ENCODE measurements around the gene MVB12A. TPM values are rescaled to one million over a fixed set of nuclear protein-coding genes. Genes with fewer than 3 reads are reported as not detected.

MVB12A gene
- total and polyA plus RNA-seq, 10 of the 15 experiments (the other 5 are each of a cell fraction or from before 2014, with no cell fraction given), result 1.2 to 47.6 (median 26.3) TPM

DNA sequence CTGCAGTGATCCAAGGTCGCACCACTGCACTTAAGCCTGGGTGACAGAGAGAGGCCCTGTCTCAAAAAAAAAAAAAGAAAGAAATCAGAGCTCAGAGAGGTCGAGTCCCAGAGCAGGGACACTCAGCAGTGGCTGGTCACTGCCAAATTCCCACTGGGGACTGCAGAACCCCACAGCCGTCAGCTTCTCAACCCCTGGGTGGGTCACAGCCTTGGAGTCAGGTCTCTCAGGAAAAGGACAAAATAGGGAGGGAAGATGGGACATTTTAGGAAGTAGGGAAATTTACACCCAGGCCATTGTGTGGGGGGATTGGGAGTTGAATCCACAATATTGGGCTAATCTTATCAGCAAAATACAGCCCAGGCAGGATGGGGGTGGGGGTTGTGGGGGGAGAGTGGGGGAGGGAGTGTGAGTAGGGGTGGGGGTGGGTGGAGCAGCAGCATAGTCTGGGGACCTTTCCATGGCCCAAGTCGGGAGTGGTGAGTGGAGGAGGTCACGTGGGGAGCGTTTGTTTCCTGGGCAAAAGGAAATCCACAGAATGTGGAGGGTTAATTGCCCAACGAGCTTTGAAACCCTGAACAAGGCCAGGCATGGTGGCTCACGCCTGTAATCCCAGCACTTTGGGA lies 20.8 kb upstream of the MVB12A start:
- ATAC-seq (no peak), FAIRE-seq (no peak), DNase-seq (ENCODE audit: low read depth, low spot score) (no peak)
- no TSS peak for BruUV-seq (replicated peaks)
- no peak overlapping the region for H3K4me2 ChIP-seq (ENCODE audit: control insufficient read depth, insufficient read depth)
- H3K36me3 ChIP-seq (ENCODE audit: control insufficient read depth in 2 of 2, insufficient read depth in 2 of 2, low read length in 1 of 2), result peaks cover 14 to 27% of the 10 kb centered on the region in 2 experiments
- H3K79me2 ChIP-seq (ENCODE audit: control insufficient read depth, insufficient read depth, low read length), result peaks cover 19% of the 10 kb centered on the region
- intact Hi-C loops (cut with micrococcal nuclease; ENCODE audit: unreplicated experiment) (no loop called here), in situ Hi-C loops (cut with MboI) (loop anchor here (5.0 kb wide), 1 partner anchor 68 kb away; no protein-coding TSS in a partner anchor)
- no peak overlapping the region for H3K4me3 ChIP-seq
- H3K27ac ChIP-seq (ENCODE audit: control insufficient read depth, insufficient read depth), result no peak overlapping the region
- no peak for TF ChIP-seq BMI1 (IDR thresholded peaks at IDR 0.05; ENCODE audit: borderline replicate concordance)
- no peak for TF ChIP-seq RUNX3 (IDR thresholded peaks at IDR 0.05; ENCODE audit: low read length)
- no peak for TF ChIP-seq KAT2A (conservative IDR thresholded peaks at IDR 0.05; ENCODE audit: control insufficient read depth, low read depth, low read length)
- TF ChIP-seq NFYB (IDR thresholded peaks at IDR 0.05; ENCODE audit: insufficient read depth, low read depth, low read length), result no peak
- TF ChIP-seq ZNF622 (IDR thresholded peaks at IDR 0.05), result no peak
- no peak for TF ChIP-seq PAX5 (IDR thresholded peaks at IDR 0.05; ENCODE audit: borderline replicate concordance, low read depth, low read length)
- TF ChIP-seq, protein P1, sequence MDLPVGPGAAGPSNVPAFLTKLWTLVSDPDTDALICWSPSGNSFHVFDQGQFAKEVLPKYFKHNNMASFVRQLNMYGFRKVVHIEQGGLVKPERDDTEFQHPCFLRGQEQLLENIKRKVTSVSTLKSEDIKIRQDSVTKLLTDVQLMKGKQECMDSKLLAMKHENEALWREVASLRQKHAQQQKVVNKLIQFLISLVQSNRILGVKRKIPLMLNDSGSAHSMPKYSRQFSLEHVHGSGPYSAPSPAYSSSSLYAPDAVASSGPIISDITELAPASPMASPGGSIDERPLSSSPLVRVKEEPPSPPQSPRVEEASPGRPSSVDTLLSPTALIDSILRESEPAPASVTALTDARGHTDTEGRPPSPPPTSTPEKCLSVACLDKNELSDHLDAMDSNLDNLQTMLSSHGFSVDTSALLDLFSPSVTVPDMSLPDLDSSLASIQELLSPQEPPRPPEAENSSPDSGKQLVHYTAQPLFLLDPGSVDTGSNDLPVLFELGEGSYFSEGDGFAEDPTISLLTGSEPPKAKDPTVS (IDR thresholded peaks at IDR 0.05; ENCODE audit: low read depth, low read length), result no peak
- TF ChIP-seq, protein P2, sequence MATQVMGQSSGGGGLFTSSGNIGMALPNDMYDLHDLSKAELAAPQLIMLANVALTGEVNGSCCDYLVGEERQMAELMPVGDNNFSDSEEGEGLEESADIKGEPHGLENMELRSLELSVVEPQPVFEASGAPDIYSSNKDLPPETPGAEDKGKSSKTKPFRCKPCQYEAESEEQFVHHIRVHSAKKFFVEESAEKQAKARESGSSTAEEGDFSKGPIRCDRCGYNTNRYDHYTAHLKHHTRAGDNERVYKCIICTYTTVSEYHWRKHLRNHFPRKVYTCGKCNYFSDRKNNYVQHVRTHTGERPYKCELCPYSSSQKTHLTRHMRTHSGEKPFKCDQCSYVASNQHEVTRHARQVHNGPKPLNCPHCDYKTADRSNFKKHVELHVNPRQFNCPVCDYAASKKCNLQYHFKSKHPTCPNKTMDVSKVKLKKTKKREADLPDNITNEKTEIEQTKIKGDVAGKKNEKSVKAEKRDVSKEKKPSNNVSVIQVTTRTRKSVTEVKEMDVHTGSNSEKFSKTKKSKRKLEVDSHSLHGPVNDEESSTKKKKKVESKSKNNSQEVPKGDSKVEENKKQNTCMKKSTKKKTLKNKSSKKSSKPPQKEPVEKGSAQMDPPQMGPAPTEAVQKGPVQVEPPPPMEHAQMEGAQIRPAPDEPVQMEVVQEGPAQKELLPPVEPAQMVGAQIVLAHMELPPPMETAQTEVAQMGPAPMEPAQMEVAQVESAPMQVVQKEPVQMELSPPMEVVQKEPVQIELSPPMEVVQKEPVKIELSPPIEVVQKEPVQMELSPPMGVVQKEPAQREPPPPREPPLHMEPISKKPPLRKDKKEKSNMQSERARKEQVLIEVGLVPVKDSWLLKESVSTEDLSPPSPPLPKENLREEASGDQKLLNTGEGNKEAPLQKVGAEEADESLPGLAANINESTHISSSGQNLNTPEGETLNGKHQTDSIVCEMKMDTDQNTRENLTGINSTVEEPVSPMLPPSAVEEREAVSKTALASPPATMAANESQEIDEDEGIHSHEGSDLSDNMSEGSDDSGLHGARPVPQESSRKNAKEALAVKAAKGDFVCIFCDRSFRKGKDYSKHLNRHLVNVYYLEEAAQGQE (IDR thresholded peaks at IDR 0.05; ENCODE audit: low read depth, low read length), result no peak
- TF ChIP-seq, protein P3, sequence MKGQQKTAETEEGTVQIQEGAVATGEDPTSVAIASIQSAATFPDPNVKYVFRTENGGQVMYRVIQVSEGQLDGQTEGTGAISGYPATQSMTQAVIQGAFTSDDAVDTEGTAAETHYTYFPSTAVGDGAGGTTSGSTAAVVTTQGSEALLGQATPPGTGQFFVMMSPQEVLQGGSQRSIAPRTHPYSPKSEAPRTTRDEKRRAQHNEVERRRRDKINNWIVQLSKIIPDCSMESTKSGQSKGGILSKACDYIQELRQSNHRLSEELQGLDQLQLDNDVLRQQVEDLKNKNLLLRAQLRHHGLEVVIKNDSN (IDR thresholded peaks at IDR 0.05; ENCODE audit: borderline replicate concordance, extremely low read length, insufficient read depth, low read depth, low read length), result no peak
- TF ChIP-seq SP1 (IDR thresholded peaks at IDR 0.05; ENCODE audit: low read depth, low read length), result no peak
- TF ChIP-seq JUNB (IDR thresholded peaks at IDR 0.05), result no peak
- no peak for TF ChIP-seq RCOR1 (conservative IDR thresholded peaks at IDR 0.05; ENCODE audit: low read depth, low read length)
- TF ChIP-seq ZZZ3 (IDR thresholded peaks at IDR 0.05; ENCODE audit: control insufficient read depth, insufficient read length, low read depth), result no peak
- no peak for TF ChIP-seq ZNF274 (IDR thresholded peaks at IDR 0.05; ENCODE audit: insufficient read depth, insufficient read length)
- TF ChIP-seq, protein P4, sequence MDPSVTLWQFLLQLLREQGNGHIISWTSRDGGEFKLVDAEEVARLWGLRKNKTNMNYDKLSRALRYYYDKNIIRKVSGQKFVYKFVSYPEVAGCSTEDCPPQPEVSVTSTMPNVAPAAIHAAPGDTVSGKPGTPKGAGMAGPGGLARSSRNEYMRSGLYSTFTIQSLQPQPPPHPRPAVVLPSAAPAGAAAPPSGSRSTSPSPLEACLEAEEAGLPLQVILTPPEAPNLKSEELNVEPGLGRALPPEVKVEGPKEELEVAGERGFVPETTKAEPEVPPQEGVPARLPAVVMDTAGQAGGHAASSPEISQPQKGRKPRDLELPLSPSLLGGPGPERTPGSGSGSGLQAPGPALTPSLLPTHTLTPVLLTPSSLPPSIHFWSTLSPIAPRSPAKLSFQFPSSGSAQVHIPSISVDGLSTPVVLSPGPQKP (IDR thresholded peaks at IDR 0.05; ENCODE audit: low read depth, low read length), result no peak
- TF ChIP-seq NR2C1 (IDR thresholded peaks at IDR 0.05), result no peak
- TF ChIP-seq SREBF1 (IDR thresholded peaks at IDR 0.05; ENCODE audit: low read length), result no peak
- TF ChIP-seq CREM (IDR thresholded peaks at IDR 0.05; ENCODE audit: low read depth), result no peak
- ChIA-PET RAD21 (ENCODE audit: unreplicated experiment) (interaction anchor here (0.6 kb wide), 1 partner anchor 367 kb away, joined by 3 read pairs; no protein-coding TSS in a partner anchor), POLR2A (interaction anchor here (0.6 kb wide), 1 partner anchor 924 kb away, joined by 3 read pairs; the partner anchor contains the start of gene LSM4), SMC1A (ENCODE audit: uncharacterized antibody, unreplicated experiment) (interaction anchor here (1.0 kb wide), 1 partner anchor 20 kb away, joined by 3 read pairs; no protein-coding TSS in a partner anchor), CTCF (interaction anchor here (0.6 to 2.2 kb wide), 3 partner anchors 13 to 93 kb away, joined by 3 to 7 read pairs (median 3); no protein-coding TSS in a partner anchor)
- no peak overlapping the region for H2AFZ ChIP-seq (ENCODE audit: control insufficient read depth, low read depth, low read length)
- H3K9me3 ChIP-seq (replicated peaks; ENCODE audit: control insufficient read depth, insufficient read depth, low read length), result no peaks in the 10 kb centered on the region
- H4K20me1 ChIP-seq (ENCODE audit: control insufficient read depth, insufficient read depth), result peaks cover 3% of the 10 kb centered on the region; the same call in 1 of the 2 replicates
- peaks cover 6% of the 10 kb centered on the region for H3K4me1 ChIP-seq (ENCODE audit: control insufficient read depth, insufficient read depth, low read length)
- no peaks in the 10 kb centered on the region for H3K27me3 ChIP-seq (replicated peaks in 1 of 2; ENCODE audit: control insufficient read depth in 2 of 2, insufficient read depth in 2 of 2, low read length in 1 of 2)
- H3K9ac ChIP-seq (ENCODE audit: control insufficient read depth, insufficient read depth, low read length), result no peak overlapping the region
- 69% methylated on average over 8 of the region's 8 CpGs for WGBS (ENCODE audit: insufficient coverage, insufficient replicate concordance, low lambda C conversion rate, missing lambda C conversion rate)
